ENCODE measurements around the gene WDR5B.

DNA sequence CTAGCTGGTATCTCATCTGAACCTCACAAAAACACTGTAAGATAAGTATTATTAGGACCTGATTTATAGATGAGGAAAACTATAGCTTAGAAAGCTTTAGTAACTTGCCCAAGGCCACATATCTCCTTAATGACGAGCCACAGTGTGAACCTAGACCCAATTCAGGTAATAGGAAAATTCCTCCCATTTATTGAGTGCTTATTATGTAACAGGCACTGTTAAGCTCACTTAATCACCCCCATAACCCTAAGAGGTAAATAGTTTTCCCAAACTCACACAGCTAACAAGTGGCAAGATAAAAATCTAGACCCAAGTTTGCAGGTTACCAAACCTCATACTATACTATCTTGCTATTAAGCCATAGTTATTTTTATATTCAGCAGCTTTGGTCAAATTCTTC, 7.9 kb downstream of the WDR5B start:
- TF ChIP-seq PHF8 (conservative IDR thresholded peaks at IDR 0.05; ENCODE audit: low read depth, low read length) (no peak), POLR2A (IDR thresholded peaks at IDR 0.05; ENCODE audit: control extremely low read depth in 1 of 2, low read depth in 2 of 2, low read length in 2 of 2) (no peak)
